NB4 (cell line): ENCODE data around the gene TUBB4B.

ENCODE experiments used
- DNase-seq: peaks from one replicate; pipeline ENCODE4 v3.0.0; 2010; ENCODE audit warnings: low read depth
- H3K4me3 ChIP-seq: one replicate; pipeline ENCODE4 v1.5.1; 2011; ENCODE audit warnings: mild to moderate bottlenecking, low read depth, low read length, moderate library complexity
- MYC ChIP-seq: IDR thresholded peaks from 2 replicates; pipeline ENCODE4 v1.6.1; 2011; ENCODE audit warnings: low read depth, low read length
- POLR2A ChIP-seq: IDR thresholded peaks from 2 replicates; pipeline ENCODE4 v1.6.1; 2011; ENCODE audit warnings: mild to moderate bottlenecking; ENCODE audit not compliant: insufficient read length; ENCODE audit errors: extremely low read depth
- TF ChIP-seq, protein P1 (sequence below): IDR thresholded peaks from one replicate; pipeline ENCODE4 v1.5.1; 2012; ENCODE audit warnings: low read depth, low read length
- TF ChIP-seq, protein P2 (sequence below): IDR thresholded peaks from 2 replicates; pipeline ENCODE4 v1.6.1; 2011; ENCODE audit warnings: low read depth, low read length

The TUBB4B gene

DNA sequence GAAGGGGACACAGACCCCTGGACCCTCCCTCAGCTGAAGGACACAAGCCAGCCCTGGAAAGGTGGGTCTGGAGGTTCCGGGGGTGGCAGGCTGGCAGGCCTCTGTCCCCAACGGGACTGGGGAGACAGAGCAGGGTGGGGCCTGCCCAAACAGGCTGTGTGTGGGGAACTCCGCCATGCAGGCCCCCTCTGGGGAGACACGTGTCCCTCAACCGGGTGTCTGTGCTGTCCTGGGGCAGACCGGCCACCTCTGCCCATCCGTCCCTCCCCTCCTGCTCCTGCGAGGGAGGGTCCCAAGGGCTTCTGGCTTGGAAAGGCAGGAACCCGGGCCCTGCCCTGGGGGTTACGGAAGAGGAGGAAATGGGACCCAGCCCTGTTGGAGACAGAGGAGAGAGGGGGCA is 9.0 kb upstream of the TUBB4B start:
- H3K4me3 ChIP-seq: no peak overlapping the region
- TF ChIP-seq POLR2A (no peak), MYC (no peak)
- TF ChIP-seq, protein P1, sequence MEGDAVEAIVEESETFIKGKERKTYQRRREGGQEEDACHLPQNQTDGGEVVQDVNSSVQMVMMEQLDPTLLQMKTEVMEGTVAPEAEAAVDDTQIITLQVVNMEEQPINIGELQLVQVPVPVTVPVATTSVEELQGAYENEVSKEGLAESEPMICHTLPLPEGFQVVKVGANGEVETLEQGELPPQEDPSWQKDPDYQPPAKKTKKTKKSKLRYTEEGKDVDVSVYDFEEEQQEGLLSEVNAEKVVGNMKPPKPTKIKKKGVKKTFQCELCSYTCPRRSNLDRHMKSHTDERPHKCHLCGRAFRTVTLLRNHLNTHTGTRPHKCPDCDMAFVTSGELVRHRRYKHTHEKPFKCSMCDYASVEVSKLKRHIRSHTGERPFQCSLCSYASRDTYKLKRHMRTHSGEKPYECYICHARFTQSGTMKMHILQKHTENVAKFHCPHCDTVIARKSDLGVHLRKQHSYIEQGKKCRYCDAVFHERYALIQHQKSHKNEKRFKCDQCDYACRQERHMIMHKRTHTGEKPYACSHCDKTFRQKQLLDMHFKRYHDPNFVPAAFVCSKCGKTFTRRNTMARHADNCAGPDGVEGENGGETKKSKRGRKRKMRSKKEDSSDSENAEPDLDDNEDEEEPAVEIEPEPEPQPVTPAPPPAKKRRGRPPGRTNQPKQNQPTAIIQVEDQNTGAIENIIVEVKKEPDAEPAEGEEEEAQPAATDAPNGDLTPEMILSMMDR: no peak
- TF ChIP-seq, protein P2, sequence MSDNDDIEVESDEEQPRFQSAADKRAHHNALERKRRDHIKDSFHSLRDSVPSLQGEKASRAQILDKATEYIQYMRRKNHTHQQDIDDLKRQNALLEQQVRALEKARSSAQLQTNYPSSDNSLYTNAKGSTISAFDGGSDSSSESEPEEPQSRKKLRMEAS: no peak
- DNase-seq: no peak

DNA sequence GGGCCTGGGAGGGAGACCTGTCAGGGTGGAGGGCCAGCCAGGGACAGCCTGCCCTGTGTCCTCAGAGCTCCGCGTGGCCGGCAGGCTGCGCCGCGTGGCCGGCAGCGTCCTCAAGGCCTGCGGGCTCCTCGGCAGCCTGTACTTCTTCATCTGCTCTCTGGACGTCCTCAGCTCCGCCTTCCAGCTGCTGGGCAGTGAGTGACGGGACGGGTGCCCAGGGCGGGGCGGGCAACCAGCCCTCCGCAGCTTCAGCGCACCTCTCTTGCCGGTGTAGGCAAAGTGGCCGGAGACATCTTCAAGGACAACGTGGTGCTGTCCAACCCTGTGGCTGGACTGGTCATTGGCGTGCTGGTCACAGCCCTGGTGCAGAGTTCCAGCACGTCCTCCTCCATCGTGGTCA is 8.6 kb upstream of the TUBB4B start:
- no peak overlapping the region for H3K4me3 ChIP-seq
- no peak for DNase-seq
- TF ChIP-seq MYC: no peak
- TF ChIP-seq, protein P2: no peak

DNA sequence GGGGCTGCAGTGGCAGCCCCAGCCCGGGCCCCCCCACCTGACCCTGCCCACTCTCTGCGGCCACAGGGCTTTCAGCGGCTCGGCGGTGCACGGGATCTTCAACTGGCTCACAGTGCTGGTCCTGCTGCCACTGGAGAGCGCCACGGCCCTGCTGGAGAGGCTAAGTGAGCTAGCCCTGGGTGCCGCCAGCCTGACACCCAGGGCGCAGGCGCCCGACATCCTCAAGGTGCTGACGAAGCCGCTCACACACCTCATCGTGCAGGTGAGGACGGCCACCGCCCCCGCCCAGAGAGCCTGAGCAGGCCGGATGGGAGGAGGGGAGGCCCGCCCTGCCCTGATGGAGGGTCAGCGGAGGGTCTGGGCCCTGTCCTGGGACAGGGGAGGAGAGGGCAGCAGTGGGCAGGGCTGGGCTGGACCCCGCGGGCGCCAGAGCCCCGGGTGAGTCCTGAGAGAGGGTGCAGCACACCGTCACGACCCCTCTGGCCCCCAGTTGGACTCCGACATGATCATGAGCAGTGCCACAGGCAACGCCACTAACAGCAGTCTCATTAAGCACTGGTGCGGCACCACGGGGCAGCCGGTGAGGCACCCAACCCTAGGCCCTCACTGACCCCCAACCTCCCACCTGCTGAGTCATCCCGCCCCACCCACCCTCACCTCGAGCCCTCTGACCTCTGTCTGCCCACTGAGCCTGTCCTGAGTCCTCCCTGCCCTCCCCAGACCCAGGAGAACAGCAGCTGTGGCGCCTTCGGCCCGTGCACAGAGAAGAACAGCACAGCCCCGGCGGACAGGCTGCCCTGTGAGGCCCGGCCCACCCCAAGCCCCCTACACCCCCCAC is 7.7 kb upstream of the TUBB4B start:
- TF ChIP-seq POLR2A (no peak), MYC (no peak)
- TF ChIP-seq, protein P2: no peak
- TF ChIP-seq, protein P1: no peak
- no peak overlapping the region for H3K4me3 ChIP-seq
- no peak for DNase-seq

DNA sequence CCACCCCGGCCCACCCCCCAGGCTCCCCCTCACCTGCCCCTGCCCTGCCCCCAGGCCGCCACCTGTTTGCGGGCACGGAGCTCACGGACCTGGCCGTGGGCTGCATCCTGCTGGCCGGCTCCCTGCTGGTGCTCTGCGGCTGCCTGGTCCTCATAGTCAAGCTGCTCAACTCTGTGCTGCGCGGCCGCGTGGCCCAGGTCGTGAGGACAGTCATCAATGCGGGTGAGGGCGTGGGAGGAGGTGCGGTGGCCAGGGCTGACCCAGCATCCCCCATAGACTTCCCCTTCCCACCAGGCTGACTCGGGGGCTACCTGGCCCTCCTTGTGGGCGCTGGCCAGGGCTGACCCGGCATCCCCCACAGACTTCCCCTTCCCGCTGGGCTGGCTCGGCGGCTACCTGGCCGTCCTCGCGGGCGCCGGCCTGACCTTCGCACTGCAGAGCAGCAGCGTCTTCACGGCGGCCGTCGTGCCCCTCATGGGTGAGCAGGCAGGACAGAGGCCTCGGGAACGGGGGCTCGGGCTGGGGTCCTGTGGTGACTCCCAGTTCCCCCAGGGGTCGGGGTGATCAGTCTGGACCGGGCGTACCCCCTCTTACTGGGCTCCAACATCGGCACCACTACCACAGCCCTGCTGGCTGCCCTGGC is 6.9 kb upstream of the TUBB4B start:
- TF ChIP-seq POLR2A: no peak
- TF ChIP-seq, protein P1: no peak
- TF ChIP-seq MYC: no peak; the same call in 1 of the 2 replicates
- TF ChIP-seq, protein P2: peak; percentile 41; the same call in 1 of the 2 replicates
- H3K4me3 ChIP-seq: no peak overlapping the region
- peak; percentile 70 for DNase-seq

DNA sequence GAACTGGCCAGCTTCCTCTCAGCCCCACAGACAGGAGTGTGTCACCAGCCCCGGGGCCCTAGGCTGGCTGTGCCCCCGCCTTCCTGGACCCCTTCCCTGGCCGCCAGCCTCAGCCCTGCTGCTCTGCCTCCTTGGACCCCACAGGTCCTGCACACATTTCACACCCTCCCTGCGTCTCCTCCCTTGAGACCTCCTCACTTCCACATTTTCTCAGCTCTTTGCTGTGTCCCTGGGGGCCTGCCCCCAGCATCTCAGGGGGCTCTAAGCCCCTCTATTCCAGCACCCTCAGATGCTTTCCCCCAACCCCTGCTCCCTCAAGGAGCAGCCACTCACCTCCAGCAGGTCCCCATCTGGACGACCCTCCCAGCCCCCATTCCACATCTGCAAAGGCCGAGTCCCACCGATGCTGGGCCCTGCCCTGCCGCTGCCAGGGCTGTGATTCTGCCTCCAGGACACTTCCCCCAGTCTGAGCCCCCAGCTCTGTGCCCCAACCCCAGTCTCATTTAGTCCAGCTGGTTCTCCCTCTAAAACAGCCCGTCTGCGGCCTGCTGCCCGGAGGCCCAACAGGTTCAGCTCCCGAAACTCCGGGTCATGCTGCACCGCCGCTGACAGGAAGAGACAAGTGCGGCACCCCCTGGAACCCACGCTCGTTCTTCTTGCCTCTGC is 6.2 kb upstream of the TUBB4B start:
- TF ChIP-seq, protein P1: no peak
- TF ChIP-seq POLR2A (no peak), MYC (no peak)
- TF ChIP-seq, protein P2: no peak
- peak; percentile 87 for DNase-seq
- no peak overlapping the region for H3K4me3 ChIP-seq
